A673 (cell line): ENCODE measurements around the gene CSNK1G3.

Source experiments
- EZH2 ChIP-seq: fragments of 200-600 bp; sonication (generic); IDR thresholded peaks from 2 replicates; pipeline ENCODE4 v1.6.1; 2017; ENCODE audit warnings: borderline replicate concordance, low read depth, mild to moderate bottlenecking, mixed read lengths, antibody characterized with exemption, low read length; ENCODE audit not compliant: poor library complexity, severe bottlenecking
- TF ChIP-seq, protein P1 (sequence below): fragments of 300-800, 200-600 bp; sonication (generic); conservative IDR thresholded peaks from 2 replicates; pipeline ENCODE4 v1.5.1; 2017; ENCODE audit warnings: low read depth, mild to moderate bottlenecking, antibody characterized with exemption, low read length, moderate library complexity, mixed read lengths

DNA sequence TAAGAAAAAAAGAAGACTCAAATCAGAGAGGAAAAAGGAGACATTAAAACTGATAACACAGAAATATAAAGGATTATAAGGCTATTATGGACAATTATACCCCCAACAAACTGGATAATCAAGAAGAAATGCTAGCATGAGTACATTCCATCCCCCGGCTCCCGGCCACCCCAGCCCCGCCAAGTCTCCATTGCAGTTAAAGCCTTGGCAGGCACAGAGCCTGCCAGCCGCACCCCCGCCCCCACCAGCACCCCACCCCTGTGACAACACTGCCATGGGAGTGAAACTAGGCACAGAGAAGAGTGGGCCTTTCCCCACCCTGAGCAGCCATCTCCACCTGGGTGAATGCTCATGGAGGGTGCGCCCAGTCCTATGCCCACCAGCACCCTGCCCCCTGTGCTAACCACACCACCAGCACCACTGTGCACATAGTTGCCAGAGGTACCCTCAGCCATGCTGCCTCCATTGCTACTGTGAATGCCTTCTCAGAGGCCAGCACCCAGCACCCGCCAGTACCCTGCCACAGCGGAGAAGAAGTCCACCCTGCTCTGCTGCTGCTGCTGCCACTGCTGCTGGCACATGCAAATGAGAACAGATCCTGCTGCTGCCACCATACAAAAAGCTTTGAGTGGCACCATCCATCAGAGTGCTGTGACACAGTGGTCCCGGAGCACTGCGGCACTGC, 117.0 kb downstream of the CSNK1G3 start:
- TF ChIP-seq, protein P1, sequence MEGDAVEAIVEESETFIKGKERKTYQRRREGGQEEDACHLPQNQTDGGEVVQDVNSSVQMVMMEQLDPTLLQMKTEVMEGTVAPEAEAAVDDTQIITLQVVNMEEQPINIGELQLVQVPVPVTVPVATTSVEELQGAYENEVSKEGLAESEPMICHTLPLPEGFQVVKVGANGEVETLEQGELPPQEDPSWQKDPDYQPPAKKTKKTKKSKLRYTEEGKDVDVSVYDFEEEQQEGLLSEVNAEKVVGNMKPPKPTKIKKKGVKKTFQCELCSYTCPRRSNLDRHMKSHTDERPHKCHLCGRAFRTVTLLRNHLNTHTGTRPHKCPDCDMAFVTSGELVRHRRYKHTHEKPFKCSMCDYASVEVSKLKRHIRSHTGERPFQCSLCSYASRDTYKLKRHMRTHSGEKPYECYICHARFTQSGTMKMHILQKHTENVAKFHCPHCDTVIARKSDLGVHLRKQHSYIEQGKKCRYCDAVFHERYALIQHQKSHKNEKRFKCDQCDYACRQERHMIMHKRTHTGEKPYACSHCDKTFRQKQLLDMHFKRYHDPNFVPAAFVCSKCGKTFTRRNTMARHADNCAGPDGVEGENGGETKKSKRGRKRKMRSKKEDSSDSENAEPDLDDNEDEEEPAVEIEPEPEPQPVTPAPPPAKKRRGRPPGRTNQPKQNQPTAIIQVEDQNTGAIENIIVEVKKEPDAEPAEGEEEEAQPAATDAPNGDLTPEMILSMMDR = no peak
- no peak for TF ChIP-seq EZH2
